GM19397 (cell line): ENCODE results near the gene CORO7.
"Not testable (repeated sequence)": the region's sequence is repeated elsewhere in the genome, so short reads cannot be mapped to it uniquely, and the experiment has no call there.

Experiments used
- ATAC-seq: cut with Tn5 transposase; IDR thresholded peaks from one replicate; pipeline ENCODE4 v1.9.1; 2021; ENCODE audit warnings: mild to moderate bottlenecking, moderate library complexity; ENCODE audit not compliant: unreplicated experiment

CORO7 gene

DNA sequence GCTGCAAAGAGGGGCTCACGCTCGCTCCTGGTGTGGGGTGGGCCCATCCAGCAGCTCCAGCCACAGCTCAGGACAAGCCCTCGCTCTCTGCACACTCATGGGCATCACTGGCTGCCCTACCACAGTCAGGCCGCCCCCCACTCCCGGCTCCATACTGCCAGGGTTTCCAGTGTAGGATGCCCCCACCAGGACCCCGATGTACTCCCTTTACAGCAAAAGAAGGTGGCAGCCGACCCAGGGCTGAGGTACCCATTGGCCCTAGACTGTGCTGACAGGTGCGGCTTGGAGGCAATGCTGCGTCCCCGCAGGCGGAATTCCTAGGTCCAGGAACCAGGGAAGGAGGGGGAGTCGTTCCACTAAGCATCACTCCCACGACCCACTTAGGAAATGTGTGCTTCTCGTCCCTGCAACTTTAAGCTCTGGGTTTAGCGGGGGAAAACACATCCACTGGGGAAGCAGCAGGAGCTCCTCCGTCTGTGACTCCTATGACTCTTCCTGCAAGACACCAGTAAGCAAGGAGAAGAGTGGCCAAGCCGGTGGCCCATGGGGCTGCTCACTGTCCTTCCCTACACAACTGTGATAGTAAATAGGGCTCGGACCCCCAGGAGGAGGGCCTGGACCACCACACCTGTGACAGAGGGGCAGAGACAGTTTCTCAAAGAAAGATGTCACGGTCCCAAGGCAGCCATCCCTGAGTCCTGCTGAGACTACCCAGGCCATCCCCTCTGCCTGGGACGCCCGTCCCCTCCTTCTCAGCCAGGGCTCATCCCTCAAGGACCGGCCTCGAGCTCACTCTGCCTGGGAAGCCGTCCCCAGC, 13.1 kb downstream of the CORO7 start:
- no peak for ATAC-seq

- ATAC-seq: no peak
Measured at GRCh38 chr16:4402439-4403132, 13.8 kb downstream of the CORO7 start.

GRCh38 chr16:4401510-4401909, 14.9 kb downstream of the CORO7 start:
- no peak for ATAC-seq

GRCh38 chr16:4401094-4401501, 15.3 kb downstream of the CORO7 start:
- no peak for ATAC-seq

- no peak for ATAC-seq
Measured at GRCh38 chr16:4399001-4399730, 17.2 kb downstream of the CORO7 start.

GRCh38 chr16:4395055-4395726, 21.2 kb downstream of the CORO7 start:
- ATAC-seq: no peak

GRCh38 chr16:4393850-4394249, 22.5 kb downstream of the CORO7 start:
- not testable (repeated sequence) for ATAC-seq

DNA sequence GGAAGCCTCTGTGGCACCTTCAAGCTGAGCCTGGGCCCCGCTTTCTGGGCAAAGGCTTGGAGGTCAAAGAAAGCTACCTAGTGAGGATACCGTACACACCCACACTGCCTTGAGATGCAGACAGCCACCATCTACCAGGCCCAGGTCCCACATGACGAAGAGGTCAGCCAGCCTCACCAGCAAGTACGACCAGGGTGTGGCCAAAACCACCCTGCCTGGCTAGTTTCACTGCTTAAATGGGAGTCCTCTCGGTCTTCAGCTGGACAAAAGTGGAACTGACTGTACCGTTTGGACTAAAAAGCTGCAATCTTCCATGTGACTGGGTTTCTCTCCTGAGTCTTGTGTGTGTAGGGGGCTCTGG, 23.2 kb downstream of the CORO7 start:
- ATAC-seq: no peak

GRCh38 chr16:4392382-4393239, 23.8 kb downstream of the CORO7 start:
- ATAC-seq: no peak

DNA sequence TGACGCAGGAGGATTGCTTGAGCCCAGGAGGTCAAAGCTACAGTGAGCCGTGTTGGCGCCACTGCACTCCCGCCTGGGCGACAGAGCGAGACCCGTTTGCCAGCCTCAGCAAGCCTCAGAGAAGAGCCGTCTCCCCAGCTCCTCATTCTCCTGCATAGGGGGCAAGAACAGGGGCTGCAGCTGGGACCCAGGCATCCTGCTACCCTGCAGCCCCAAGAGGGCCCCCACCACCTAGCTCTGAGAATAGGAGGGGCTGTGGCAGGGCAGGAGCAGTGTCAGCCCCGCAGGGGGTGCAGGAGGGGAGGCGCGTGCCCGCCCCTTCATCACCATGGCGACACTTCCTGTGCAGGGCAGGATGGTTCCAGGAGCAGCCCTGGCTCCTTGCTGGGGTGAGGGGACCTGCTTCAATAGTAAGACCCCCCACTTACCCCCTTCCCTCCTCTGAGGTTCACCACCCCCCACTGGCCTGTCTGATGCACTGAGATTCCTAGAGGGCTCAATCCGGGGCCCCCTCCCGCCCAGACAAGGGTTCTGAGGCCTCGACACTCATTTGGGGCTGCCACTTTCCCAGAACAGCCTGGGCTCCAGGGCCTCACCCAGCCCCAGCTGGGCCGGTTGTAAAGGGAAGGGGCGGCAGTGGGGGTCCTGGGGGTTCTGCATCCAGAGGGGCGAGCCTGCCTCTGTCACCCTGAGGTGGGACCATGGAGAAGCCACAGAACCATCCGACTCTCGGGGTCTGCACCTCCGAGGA, 24.6 kb downstream of the CORO7 start:
- no peak for ATAC-seq

DNA sequence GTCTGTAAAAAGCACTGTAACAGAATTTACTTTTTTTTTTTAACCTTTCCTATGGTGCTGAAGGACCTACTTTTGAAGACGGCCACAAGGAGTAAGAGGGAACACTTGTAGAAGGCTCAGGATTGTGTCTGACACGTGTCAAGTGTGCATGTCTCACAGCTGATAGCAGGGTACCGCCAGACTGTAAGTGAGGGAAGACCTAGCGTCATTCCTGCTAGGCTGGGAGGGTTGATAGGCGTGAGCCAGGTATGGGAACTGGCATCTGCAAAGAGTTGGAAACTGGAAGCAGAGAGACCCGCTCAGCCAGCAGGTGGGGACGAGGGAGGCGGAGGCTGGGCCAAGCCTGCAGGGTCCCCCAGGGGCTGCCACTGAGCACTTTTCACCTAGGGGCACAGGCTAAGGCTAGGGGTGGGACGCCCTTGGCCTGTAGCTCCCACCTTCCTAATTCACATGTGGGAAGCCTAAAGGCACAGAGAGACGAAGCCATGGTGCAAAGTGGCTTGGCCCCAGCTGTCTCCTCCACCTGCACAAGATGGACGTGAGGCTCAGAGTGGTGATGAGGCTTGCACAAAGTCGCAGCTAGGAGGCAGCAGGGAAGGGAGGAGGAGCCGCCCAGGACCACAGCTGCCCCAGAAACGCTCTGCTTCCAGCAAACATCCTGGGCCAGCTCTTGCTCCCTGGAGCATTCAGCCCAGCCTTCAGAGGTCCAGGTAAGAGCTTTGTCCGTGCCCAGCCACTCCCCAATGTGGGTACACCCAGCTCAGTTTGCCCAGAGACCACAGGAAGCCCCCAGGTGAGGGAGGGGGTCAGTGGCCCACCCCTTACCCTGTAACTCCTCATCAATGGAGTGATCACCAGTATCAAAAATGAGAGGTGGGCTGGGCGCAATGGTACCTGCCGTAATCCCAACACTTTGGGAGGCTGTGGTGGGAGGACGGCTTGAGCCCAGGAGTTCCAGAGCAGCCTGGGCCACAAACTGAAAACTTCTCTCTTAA, 25.8 kb downstream of the CORO7 start:
- no peak for ATAC-seq

GRCh38 chr16:4389051-4389955, 27.1 kb downstream of the CORO7 start:
- ATAC-seq: no peak

DNA sequence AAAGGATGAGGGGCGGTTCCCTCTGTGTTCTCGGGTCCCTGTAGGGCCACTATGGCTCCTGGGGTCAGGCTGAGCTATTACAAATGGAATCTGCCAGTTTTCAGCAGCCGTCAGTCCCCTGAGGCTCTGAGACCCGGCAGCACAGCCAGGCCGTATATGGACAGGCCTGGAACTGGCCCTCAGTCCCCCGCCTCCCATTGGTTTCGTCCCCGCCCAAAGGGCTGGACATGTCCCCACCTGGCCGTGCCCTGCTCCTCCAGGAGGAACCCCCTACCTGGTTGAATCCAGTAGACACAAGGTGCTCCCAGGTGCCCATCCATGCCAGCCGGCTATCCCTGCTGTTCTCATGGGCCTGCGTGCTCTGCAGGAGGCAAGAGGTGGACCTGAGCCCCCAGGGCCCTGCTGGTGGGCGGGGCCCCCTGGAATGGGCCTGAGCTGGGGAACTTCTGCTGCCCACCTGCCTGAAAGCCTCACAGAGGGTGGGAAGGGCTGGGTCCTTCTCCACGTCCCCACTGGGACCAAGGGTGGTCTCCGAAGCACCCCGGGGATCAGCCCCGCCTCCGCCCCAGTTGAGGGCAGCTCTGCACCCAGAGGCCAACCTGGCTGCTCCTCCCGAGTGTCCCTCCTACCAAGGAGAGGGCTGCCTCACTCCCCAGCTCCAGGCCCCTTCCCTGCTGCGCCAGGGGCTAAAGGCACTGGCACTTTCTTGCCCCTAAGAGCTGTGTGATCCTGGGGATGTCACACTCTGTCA, 27.9 kb downstream of the CORO7 start:
- ATAC-seq: no peak

DNA sequence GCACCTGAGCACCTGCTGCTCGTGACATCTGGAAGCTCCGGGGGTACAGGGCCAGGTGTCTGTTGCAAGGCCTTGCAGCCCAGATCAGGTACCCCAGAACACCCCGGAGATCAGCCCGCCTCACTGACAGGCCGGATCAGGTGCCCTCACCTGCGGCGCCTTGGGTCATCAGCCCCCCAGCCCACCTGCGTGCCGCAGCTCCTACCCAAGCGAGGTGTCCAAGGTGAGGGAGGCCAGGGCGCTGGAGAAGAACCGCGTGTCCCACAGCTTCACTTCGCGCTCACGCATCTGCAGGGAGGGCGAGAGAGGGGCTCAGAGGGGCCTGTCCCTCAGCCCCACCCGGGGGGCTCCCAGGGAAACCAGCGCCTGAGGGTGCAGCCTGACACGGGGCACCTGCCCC, 28.6 kb downstream of the CORO7 start:
- ATAC-seq: no peak

GRCh38 chr16:4386951-4387565, 29.3 kb downstream of the CORO7 start:
- no peak for ATAC-seq

GRCh38 chr16:4386451-4386805, 30.0 kb downstream of the CORO7 start:
- ATAC-seq: no peak
